NCI-H187 (cell line): ENCODE data around the gene LRP1.

ENCODE experiments used
- DNase-seq, 2 experiments: peaks; one replicate each; lab custom pipeline; 2025; lab: John Stamatoyannopoulos, UW

LRP1 gene

GRCh38 chr12:57236201-57236924 lies 108.1 kb downstream of the LRP1 start:
- DNase-seq = no peak

GRCh38 chr12:57236925-57237595 lies 108.8 kb downstream of the LRP1 start:
- no peak for DNase-seq

DNA sequence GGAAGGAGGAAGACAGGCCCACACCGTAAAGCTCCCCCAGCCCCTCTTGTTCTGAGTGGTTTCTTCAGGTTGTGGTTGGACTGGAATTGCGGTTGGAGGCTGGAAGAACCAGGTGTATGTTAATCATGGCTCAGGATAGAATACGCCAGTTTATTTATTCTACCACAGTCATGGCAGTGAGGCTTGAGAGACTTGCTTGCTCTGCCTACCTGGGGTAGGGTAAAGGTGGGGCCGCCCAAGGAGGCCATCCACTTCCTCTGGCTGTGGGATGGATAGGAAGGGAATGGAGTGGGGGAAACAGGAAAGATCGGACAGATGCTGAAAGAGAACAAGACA lies 109.3 kb downstream of the LRP1 start:
- DNase-seq = peak; percentile 66 to 67

DNA sequence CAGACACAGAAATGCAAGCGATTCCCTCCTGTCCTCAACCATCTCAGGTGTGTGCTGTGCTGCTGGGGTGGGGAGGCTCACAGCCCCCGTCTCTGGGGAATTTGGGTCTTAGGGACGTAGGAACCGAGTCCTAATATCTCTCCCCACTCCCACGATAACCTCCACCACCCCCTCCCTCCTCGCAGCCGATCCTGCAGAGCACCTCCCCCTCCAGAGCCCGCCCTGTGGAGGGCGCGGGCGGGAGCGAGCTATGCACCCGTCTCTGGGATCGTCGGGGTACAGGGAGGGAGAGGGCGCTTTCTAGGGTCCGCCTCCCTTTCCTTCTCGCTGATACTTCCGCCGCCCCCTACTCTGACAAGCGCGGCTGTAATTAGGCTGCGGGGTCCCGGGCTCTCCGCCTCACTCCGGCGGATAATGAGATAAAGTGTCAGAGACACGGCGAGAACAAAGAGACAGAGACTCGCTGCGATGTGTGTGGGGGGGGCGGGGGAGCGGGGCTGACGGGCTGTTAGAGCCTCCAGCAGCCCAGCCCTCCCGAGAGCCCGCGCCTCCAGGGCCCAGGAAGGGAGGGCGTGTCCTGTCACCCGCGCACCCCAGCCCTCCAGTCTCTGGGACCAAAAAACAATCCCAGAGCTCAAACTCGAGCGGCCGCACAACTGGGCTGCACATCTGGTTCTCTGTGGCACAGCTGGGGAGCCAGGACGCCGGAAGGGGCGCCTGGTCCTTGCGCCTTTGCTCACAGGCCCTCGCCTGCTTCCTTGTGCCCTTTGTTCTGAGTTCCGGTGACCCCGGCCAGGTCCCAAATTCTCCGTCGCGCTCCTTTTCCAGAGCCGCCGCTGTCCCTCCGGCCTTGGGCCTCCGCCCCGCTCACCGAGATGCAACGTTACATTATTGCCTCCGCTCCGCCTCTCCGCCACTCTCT lies 109.9 kb downstream of the LRP1 start:
- peak; percentile 58 to 64 for DNase-seq

DNA sequence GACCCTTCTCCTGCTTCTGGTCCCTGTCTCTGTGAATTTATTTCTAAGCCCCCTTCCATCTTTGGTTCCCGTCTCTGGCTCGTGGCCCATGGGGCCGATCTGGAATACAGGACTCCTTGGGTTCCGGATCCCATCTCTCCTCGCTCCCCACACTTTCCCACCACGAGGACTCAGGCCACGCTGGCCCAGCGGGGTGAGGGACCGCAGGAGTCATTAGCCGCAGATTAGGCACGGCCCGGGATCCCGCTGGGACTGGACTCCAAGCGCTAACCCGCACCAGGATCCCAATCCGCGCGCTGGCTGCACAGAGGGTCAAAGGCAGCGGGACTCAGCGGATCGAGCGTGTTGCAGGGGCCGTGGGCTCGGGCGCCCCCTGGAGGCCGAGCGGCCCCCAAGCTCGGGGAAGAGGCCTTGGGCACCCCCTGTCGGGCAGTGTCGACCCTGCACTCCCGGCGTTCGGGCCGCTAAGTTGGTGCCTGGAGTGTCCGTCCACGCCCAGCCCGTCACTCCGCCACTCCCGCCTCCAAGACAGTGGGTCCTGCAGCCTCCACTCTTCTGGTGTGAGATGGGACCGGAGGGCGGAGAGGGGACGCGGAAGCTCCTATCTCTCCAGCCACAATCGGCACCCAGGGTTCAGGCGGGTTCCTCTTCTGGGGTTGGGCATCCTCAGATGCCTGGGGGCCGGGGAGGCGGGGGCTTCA lies 110.7 kb downstream of the LRP1 start:
- DNase-seq = peak; percentile 89 to 90

DNA sequence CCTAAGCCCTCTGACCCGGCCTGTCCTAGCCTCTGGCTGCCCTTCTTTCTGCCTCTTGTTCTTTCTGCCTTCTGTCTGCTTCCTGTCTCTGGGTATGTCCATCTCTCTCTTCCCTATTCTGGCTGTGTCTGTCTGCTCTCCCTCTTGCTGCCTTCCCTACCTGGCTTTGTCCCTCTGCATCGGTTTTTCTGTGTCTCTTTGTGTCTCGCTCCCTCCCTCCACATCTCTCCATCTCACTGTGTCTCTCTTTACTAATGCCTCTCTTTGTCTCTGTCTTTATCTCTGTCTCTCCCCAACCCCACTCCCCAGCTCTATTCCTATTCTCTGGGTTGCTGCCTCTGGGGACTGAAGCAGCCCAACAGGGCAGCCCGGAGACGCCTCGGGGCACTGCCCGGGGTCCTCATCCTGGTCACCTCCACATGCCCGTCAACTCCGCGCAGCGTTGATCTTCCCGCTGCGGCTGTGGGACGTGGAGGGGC lies 111.3 kb downstream of the LRP1 start:
- DNase-seq = peak in 1 of 2 experiments; percentile 80

DNA sequence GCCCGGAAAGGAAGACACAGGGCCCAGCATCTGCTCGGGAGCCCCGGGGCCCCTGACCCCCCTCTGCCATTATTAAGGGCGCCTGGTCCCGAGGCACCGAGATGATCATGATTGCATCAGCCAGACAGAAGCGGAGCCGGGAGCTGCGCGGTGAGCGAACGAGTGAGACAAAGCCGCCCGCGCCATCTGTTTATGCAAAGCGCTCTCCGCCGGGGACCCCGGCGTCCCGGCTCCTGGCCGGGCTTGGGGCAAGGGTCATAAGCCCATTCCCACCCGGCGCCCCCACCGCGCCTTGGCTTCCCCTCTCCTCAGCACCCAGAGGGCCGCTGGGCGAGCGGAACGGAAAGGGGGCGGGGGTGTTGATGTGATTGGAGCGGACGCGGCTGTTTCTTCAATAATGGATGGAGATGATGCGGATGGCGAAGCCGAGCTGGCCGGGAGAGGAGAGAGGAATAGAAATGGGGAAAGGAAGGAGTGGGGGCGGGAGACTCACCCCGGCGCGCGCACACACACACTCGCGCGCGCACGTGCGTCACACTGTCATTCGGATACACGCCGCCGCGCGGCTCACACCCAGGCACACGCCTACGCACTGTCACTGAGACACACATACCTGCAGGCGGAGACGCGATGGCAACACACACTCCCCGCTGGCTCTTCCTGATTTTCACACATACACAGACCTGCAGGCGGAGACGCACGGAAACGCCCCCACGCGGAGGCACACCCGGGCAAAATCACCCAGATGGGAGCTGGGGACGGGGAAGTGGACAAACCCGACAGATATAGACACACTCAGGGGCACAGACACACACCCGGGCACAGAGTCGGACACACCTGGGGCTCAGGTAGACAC lies 112.0 kb downstream of the LRP1 start:
- peak; percentile 60 to 71 for DNase-seq

GRCh38 chr12:57240926-57241401 lies 112.7 kb downstream of the LRP1 start:
- no peak for DNase-seq

DNA sequence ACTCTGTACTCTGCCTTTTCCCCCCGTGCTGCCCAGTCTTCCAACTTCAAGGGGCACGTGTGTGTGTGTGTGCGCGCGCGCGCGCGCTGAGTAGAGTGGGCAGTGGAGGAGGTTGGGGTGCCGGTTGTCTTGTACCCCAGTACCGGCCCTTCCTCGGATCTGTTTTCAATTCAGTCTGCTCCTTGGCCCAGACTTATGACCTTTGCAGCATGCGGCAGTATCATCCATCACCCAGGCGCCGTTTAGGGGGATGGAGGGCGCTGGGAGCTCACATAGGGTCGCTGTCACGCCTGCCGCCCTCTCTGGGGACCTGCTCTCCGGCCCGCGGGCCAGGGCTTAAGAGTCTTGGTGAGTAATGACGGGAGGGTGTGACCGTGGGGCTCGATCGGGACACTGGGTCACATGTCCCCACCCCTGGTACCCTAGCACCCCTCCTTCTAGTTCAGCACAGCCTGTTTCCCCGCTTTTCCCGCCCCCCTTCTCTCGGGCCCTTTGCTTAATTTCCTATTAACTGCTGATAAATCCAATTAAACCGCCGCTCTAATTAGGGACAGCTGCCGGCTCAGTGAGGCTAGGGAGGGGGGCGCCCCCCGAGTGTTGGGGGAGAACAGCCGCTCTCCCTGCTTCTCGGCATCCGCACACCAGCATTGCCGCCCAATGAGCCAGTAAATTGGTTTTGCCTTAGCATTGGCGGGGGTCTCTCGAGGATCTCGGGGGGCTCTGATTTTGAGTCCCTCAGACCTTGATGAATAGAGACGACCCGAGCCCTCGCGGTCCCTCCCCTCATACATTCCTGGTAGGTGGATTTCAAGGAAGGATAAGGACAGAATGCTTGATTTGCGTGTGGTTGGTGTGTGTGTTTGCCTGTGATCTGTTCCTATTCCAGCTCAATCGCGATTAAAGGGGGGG lies 113.4 kb downstream of the LRP1 start:
- DNase-seq = no peak

DNA sequence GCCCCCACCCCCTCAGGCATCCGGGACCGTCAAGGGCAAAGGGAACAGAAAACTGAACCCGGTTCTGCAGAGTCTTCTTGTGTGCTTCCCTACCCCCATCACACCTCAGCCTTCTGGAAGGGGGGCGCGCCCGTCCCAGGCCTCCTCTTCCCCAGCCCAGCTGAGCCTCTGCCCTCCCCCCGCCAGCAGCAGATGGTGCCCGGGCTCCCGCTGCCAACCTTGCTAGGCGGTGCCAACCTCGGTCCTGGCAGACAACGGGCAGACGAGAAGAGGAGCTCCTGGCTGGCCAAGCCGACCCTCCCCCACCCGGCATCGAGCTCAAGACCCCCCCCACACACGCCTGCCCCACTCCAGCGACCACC lies 114.0 kb downstream of the LRP1 start:
- DNase-seq = no peak

- DNase-seq = peak; percentile 61 to 90
These were observed 114.6 kb downstream of the LRP1 start for GRCh38 chr12:57242691-57243454.

- peak; percentile 68 to 70 for DNase-seq
These were observed 115.4 kb downstream of the LRP1 start for GRCh38 chr12:57243521-57244311.

DNA sequence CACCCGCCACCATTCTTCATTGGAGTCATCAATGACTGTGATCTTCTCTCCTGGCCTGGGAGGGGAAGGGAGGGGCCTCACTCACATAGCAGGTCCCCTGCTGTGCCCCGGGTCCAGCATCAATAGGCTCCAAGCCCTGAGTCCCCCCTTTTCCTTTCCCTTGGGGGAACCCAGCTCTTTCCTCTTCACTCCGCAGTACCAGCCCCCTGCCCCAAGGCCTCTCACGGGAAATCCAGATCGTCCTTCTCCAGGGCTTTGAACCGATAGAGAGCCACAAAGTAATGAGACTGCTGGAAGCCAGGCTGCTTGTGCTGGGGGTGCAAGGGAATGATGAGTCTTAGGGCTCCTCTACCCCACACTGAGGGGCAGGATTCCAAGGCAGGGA lies 116.0 kb downstream of the LRP1 start:
- no peak for DNase-seq

GRCh38 chr12:57247041-57247440 lies 118.8 kb downstream of the LRP1 start:
- no peak for DNase-seq

- DNase-seq = no peak
These were observed 120.9 kb downstream of the LRP1 start for GRCh38 chr12:57248934-57249742.

DNA sequence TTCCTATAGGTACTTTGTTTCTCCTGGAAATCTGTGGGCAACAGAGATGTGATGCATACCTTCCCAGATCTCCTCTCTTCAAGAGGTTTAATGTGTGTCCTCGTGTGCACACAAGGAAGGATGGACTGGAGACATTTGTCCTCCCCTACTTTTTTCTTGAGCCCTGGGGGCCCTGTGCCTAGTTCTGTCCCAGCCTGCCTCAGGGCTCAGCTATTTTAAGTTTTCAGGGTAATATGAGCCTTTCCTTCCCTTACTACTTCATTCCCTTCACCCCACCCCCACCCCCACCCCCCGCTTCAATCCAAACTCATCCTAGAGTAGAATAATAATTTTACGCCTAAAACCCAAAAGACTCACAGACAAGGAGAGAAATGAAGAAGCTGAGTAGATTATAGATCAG lies 122.3 kb downstream of the LRP1 start:
- DNase-seq = no peak

GRCh38 chr12:57250956-57251355 lies 122.7 kb downstream of the LRP1 start, which contains the start of gene STAC3:
STAC3 (minus strand) TSS chr12:57251187; CDS start chr12:57249636, 1,551 bp downstream.
- DNase-seq = no peak
